ENCODE data around the gene RPRD2. TPM values are rescaled to one million over a fixed set of nuclear protein-coding genes. Genes with fewer than 3 reads are reported as not detected.
"Not testable (repeated sequence)": the region's sequence is repeated elsewhere in the genome, so short reads cannot be mapped to it uniquely, and the experiment has no call there.

RPRD2 gene
- total RNA-seq, 1 donor from 2014 or later: 17.2 TPM

DNA sequence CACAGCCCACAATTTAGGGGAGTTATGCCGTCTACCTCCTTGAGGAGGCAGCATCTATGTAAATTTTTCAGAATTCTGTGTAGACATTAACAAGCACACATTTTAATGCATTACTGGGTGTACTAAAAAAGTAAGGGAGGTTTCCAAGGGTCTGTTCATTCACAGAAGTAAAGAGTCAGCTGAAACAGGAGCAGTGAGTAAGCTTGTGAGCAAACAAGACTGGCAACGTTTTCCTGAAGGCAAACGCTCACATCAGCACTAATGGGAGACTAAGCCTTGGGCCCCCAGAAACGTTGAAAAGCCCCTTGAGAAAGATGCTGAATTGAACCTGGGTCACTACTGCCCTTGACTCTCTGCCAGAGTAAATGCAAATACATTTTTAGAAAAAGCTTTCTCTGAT is 25.7 kb downstream of the RPRD2 start:
- no peak for DNase-seq

DNA sequence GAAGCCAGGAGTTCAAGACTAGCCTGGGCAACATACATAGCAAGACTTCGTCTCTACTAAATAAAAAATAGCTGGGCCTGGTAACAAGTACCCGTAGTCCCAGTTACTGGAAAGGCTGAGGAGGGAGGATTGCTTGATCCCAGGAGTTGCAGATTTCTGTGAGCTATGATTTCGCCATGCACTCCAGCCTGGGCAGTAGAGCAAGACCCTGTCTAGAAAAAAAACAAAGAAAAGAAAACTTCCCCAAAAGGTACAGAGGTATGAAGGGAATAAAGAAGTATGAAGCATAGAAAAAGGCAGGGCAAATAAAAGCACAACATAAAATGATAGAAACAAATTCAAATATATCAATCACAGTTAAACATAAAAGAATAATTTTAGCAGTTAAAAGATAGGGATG is 28.7 kb downstream of the RPRD2 start:
- DNase-seq: no peak

DNA sequence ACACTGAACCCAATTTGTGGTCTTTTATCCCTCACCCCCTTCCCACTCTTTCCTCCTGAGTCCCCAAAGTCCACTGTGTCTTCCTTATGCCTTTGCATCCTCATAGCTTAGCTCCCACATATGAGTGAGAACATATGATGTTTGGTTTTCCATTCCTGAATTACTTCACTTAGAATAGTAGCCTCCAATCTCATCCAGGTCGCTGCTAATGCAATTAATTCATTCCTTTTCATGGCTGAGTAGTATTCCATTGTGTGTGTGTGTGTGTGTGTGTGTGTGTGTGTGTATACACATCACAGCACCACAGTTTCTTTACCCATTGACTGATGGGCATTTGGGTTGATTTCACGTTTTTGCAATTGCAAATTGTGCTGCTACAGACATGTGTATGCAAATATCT is 31.2 kb downstream of the RPRD2 start:
- not testable (repeated sequence) for DNase-seq

DNA sequence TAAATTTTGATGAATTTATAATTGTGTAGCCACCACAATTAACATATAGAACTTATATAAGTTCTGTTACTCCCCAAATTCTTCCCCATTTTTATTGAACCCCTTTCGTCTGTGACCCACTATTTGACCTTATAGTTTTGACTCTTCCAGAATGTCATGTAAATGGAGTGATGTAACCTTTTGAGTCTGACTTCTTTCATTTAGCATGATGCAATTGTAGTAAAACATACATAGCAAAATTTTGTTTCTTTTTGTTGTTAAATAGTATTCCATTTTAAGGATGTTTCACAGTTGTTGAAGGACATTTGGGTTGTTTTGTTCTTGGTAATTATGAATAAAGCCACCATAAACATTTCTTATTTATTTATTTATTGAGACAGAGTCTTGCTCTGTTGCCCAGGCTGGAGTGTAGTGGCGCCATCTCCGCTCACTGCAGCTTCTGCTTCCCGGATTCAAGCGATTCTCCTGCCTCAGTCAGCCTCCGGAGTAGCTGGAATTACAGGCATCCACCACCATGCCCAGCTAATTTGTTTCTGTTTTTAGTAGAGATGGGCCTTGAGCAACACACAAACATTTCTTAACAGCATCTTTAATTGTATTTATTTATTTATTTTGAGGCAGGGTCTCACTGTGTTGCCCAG is 33.6 kb downstream of the RPRD2 start:
- no peak for DNase-seq

DNA sequence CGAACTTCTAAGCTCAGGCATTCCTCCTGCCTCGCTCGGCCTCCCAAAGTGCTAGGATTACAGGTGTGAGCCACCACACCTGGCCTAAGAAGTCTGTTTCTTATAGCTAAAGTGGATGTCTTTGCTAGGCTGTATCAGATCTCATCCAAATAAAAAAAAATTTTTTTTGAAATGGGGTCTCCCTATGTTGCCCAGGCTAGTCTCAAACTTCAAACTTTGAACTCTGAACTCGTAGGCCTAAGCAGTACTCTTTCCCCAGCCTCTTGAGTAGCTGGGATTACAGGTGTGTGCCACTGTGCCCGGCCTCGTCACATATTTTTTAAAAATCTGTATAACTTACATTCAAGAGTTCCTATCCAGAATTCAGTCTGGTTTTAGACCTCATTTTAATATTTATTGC is 40.5 kb downstream of the RPRD2 start:
- no peak for DNase-seq

DNA sequence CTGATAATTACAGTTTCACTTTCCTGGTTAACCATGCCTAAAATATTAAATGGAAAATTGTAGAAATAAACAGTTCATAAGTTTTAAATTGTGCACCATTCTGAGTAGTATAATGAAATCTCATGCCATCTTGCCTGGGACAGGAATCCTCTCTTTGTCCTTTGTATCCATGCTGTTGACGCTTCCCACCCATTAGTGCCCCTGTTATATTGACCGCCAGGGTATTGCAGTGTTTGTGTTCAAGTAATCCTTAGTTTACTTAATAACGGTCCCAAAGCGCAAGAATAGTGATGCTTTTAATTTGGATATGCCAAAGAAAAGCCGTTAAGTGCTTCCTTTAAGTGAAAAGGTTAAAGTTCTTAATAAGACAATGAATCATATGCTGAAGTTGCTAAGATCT is 41.7 kb downstream of the RPRD2 start:
- no peak for DNase-seq

DNA sequence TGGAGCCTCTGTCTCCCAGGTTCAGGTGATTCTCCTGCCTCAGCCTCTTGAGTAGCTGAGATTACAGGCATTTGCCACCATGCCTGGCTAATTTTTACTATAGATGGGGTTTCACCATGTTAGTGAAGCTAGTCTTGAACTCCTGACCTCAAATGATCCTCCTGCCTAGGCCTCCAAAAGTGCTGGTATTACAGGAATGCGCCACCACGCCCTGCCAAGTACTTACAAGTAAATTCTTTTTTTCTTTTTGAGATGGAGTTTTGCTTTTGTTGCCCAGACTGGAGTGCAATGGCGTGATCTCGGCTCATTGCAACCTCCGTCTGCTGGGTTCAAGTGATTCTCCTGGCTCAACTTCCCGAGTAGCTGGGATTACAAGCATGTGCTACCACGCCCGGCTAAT is 42.5 kb downstream of the RPRD2 start:
- DNase-seq: no peak

DNA sequence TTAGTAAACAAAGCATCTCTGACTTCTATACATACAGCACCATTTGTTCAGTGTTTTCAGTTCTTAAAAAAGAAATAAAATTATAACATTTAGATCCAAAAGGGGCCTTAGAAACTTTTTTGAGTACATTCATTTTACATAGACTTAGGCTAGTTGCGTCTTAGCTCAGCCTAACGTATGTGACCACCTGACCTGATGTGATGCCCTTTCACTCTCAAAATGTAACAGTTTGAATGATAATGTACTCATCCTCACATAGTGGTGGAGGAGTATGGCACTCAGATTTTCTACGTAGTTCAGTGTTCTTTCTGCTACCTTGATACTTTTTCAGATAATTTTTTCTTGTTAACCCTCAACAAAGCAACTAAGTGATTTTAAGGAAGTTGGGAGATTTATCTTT is 43.4 kb downstream of the RPRD2 start:
- DNase-seq: no peak

DNA sequence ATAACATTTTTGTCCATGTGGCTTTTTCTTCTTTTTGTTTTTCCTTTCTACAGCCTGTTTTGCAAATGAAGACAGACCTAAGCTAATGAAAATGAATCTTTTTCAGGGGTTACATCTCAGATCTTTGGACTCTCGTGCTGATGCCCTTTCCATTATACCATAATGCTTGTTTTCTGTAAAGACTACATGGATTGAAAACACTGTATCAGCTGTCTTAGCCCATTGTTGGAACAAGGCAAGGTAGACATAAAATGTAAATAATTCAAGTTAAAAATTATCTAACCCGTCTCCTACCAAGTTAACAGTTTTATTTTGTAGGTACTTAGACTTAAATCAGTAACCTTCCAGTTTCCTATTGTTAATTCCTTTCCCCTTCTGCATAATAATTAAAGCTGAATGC is 44.9 kb downstream of the RPRD2 start:
- DNase-seq: no peak

DNA sequence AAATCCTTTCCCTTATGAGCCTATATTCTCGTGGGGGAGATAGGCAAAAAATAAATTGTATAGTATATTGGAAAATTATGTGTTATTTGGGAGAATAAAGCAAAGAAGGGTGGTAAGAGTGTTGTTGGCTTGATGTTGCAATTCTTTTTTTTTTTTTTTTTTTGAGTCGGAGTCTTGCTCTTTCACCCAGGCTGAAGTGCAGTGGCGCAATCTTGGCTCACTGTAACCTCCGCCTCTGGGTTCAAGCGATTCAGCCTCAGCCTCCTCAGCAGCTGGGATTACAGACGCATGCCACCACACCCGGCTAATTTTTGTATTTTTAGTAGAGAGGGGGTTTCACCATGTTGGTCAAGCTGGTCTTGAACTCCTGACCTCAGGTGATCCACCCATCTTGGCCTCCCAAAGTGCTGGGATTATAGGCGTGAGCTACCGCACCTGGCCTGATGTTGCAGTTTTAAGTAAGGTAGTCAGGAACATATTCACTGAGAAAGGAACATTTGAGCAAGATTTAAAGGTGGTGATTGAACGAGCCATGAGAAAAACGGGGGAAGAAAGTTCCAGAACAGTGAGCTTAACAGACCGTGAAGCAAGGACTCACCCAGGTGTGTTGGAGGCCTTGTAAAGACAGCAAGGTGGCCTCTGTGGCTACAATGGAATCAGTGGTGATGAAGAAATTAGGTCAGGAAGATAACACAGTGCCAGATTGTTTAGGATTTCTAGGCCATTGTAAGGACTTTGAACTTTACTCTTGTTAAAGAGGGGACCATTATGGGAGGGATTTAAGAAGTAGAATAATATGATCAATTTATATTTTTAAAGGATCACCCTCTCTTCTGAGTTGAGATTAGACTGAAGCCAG is 45.8 kb downstream of the RPRD2 start:
- DNase-seq: no peak

DNA sequence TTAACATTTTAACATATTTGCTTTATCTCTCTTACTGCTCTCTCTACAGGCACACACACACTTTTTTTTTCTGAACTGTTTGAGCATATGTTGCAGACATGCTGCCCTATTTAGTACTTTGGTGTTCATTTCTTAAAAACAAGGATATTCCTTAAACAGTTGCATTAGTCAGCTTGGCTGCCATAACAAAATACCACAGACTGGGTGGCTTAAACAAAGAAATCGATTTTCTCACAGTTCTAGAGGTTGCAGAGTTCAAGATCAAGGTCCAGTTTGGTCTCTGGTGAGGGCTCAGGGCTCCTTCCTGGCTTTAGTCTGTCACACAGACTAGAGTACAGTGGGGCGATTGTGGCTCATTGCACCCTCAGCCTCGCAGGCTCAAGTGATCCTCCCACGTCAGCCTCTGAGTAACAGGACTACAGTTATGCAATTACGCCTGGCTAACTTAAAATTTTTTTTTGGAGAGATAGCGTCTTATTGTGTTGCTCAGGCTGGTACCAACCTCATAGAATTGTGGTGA is 46.7 kb downstream of the RPRD2 start:
- peak; percentile 48 for DNase-seq

DNA sequence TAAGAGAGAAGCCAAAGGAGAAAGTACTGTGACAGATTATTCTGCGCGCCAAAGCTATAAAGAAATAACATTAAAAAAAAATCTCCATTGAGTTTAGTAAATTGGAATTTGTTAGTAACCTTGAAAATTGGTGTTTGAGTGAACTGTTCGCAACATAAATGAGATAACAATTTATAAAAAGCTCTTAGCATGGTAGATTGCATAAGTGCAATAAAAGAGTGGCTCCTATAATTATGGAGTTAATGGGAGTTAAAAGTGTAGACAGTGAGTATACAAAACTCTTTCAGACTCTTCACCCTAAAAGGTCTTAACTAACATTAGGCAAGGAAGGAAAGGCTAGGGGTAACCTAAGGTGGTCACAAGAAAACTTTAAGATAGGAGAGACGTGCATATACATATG is 50.6 kb downstream of the RPRD2 start:
- DNase-seq: no peak

DNA sequence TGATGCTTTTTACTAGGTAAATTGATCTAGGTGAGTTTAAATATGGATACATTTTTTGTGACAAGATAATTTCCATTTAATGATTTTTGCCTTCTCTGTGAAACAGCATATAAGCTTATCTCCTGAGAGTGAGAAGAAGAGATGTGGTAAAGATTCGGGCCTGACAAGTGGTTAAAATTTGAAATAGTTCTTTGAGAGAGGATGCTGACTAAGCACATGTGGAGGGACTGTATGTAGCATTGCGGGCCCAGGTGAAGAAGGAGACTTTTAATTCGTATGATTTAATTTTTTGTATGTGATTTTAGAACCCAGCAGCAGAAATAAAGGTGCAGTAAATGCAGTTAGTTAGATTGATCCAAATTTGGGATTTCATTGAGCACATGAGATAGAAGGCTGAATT is 51.9 kb downstream of the RPRD2 start:
- no peak for DNase-seq

DNA sequence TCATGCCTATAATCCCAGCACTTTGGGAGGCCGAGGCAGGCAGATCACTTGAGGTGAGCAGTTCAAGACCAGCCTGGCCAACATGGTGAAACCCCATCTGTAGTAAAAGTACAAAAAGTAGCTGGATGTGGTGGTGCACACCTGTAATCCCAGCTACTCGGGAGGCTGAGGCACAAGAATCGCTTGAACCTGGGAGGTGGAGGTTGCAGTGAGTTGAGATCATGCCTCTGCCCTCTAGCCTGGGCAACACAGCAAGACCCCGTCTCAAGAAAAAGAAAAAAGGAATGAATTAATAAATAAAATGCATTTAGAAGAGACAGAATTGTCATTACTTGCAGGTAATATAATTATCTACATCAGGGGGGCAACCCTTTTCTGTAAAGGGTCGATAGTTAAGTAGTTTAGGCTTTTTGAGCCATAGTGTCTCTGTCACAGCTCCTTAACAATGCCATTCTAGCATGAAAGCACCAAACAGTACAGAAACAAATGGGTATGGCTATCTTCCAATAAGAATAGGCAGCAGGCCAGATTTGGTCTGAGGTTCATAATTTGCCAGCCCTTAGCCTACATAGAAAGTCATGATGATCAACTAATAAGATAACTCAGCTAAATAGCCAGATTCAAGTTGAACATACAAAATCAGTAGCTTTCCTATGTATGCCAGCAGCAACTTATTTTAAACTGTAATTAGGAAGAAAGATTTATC is 56.8 kb downstream of the RPRD2 start:
- no peak for DNase-seq

DNA sequence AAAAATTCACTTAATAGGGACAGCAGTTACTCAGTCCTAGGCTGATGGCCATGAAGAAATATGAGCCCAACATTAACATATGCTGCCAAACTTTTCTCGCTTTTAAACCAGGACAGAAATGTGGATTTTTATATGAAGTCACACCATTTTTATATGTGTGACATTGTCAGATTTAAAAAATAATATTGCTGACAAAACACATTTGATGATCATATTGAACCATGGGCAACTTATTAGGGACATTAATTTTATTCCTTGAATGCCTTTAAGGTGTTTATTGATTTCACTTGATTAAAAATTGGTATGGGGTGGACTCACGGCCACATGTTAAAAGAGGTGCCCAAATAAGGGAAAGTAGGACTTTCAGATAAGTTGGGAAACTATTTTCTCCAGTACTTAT is 58.6 kb downstream of the RPRD2 start:
- DNase-seq: no peak

DNA sequence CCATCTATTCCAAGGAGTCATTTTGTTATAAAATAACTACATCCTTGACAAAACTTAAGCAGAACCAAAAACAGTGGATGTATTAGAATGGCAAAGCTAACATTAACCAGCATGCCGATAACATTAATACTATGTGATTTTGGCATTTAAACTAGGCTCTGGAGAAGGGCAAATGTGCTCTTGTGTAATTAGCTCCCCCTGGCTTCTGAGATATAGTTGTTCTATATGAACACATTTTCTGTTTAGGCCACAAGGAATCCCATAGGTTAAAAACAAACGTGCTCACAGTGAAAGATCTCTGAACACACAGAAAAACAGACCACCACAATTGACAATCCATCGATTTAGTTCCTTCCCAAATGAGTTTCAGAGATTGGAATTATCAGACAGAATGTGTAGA is 65.9 kb downstream of the RPRD2 start:
- DNase-seq: no peak

DNA sequence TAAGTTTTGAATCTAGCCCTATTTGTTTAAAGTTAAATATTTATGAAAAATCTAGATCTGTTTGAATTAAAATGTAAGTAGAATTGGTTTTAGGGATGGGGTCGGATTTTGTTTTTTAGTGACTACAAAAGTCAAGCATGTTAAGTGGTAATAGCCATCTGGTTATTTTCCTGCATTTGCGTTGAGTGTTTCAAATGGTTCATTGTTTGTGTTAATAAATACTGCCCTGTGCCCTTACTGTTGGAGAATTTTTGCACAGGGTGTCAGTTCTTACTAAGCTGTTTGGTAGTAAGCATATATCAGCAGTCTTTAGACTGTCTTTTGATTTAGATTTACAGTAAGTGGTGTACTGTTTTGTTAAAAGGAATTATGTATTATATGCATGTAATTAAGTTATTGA is 77.2 kb downstream of the RPRD2 start:
- DNase-seq: no peak

DNA sequence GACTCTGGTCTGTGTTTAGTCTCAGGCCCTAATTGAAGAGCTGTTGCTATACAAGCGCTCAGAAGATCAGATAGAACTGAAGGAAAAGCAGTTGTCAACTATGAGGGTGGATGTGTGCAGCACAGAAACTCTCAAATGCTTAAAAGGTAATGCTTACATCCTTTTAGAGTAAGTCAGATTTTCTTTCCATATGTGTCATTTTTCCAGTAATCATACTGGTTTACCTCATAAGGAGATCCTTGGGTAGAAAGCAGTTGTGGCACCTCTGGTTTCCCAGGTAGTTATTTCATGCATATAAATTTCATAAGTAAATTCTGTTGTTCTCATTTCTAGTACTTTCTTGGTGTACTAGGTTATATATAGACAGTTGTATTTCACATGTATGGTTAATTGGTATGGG is 80.3 kb downstream of the RPRD2 start:
- DNase-seq: no peak

DNA sequence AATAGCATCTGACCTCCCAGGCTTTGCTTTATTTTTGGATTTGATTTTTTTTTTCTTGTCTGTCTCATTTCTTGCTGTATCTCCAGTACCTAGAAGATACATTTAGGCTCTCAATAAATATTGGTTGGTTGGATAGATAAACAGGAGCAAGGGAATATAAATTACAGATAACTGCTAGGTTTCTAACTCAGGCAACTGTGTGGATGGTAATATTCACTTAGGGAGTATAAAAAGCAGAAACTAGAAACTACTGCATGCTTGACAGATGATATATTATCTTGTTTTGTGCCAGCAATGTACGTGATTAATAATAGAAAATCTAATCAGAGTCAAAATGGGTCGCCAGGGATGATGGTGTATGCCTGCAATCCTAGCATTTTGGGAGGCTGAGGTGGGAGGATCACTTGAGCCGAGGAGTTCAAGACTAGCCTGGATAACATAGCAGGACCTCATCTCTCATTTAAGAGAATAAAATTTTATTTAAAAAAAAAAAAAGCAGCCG is 92.2 kb downstream of the RPRD2 start:
- DNase-seq: no peak

DNA sequence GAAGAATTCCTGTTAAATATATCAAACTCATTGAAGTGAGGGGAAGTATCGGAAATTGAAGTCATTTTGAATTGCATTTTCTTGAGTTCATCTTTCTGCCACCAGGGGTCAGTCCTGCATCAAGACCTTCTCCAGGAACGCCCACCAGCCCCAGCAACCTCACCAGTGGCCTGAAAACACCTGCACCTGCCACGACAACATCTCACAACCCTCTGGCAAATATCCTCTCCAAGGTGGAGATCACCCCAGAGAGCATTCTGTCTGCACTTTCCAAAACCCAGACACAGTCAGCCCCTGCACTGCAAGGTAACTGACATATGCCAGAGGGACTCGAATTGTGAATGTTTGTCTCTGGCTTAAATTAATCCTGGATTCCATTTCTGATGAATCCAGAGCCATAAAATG is 100.5 kb downstream of the RPRD2 start:
- DNase-seq: no peak

DNA sequence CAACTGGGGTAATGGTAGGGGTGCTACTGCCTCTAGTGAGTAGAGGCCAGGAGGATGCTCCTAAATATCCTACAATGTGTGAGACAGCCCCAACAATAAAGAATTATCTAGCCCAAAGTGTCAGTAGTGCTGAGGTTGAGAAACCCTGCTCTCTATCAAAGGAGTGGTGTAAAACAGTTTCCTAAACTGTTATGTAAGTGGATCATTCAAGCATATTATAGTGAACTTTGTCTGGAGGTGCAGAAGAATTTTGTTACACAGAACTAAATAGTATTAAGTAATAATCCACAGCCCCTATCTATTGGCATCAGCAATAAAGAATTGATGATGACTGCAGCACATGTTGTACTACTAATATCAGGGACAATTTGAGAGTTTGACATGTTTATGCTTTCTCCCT is 103.0 kb downstream of the RPRD2 start:
- no peak for DNase-seq

DNA sequence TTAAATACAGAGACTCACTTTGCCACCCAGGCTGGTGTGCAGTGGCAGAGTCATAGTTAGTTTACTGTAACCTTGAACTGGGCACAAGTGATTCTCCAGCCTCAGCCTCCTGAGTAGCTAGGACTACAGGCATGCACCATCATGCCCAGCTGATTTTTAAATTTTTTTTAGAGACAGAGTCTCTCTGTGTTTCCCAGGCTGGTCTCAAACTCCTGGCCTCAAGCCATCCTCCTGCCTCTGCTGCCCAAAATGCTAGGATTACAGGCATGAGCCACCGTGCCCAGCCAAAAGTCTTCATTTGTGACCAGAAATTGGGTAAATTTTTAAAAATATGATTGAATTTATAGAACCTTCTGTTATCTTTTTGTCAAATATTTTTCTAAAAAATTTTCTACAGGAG is 105.3 kb downstream of the RPRD2 start:
- no peak for DNase-seq

DNA sequence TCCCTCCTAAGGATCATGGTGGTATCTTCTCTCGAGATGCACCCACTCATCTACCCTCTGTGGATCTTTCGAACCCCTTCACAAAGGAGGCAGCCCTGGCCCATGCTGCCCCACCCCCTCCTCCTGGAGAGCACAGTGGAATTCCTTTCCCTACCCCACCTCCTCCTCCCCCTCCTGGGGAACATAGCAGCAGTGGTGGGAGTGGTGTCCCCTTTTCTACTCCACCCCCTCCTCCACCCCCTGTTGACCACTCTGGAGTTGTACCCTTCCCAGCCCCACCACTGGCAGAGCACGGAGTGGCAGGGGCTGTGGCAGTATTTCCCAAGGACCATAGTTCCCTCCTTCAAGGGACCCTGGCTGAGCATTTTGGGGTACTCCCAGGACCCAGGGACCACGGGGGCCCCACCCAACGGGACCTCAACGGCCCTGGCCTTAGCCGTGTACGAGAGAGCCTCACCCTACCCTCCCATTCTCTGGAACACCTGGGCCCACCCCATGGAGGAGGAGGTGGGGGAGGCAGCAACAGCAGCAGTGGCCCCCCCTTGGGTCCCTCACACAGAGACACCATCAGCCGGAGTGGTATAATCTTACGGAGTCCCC is 108.8 kb downstream of the RPRD2 start:
- DNase-seq: no peak
